Coronary artery (tissue), 2 donors: ENCODE measurements around the gene FBXL7.

Experiments used
- DNase-seq: peaks from one replicate; pipeline ENCODE4 v3.0.0-alpha.2; 2017; ENCODE audit warnings: low spot score
- H3K27ac ChIP-seq, 2 donors: fragments of 200-600 bp; sonication (generic); one replicate each; pipeline ENCODE4 v1.5.1; 2016 to 2019
- H3K4me3 ChIP-seq: fragments of 200-600 bp; sonication (generic); 2 replicates; pipeline ENCODE4 v1.5.1; 2016; ENCODE audit warnings: mild to moderate bottlenecking, moderate library complexity
- TF ChIP-seq, protein P1 (sequence below): fragments of 200-600 bp; sonication (generic); IDR thresholded peaks from one replicate; pipeline ENCODE4 v1.5.1; 2019; ENCODE audit warnings: antibody characterized with exemption

FBXL7 gene

DNA sequence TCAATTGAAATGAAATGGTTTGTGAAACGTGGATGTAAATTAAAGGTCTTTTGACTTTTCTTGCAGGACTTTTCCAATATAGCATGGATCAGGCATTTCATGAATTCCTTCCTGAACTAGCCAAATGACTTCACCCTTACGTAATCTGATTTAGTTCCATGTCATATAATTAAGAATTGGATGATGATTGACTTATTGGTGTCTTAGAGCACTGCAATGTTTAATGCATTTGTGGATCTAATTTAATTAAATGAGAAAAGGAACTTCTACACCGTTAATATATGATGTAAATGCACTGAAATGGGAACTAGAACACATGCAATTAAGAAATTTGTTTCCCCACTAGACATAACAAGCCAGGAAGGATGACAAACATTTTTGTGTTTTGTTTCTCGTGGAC lies 228.8 kb downstream of the FBXL7 start:
- H3K27ac ChIP-seq, result no peak overlapping the region
- TF ChIP-seq, protein P1, sequence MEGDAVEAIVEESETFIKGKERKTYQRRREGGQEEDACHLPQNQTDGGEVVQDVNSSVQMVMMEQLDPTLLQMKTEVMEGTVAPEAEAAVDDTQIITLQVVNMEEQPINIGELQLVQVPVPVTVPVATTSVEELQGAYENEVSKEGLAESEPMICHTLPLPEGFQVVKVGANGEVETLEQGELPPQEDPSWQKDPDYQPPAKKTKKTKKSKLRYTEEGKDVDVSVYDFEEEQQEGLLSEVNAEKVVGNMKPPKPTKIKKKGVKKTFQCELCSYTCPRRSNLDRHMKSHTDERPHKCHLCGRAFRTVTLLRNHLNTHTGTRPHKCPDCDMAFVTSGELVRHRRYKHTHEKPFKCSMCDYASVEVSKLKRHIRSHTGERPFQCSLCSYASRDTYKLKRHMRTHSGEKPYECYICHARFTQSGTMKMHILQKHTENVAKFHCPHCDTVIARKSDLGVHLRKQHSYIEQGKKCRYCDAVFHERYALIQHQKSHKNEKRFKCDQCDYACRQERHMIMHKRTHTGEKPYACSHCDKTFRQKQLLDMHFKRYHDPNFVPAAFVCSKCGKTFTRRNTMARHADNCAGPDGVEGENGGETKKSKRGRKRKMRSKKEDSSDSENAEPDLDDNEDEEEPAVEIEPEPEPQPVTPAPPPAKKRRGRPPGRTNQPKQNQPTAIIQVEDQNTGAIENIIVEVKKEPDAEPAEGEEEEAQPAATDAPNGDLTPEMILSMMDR, result no peak
- DNase-seq, result no peak
- H3K4me3 ChIP-seq, result no peak overlapping the region

DNA sequence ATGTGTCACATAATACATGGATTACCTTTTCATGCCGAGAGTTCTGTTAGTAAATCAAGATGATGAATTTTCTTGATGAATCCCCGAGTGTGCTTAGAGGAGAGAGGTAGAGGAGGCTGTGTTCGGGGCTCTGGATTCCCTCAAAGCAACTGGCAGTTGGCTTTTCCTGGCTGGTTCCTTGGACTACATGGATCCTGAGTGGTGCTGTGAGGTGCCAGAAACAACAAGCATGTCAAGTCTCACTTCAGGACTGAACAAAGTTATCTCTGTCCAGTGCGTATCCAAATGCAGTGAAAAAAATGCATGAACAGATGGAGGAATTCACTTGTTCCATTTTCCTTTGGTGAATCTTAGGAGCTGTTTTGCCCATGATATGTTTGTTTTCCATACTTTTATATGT lies 231.7 kb downstream of the FBXL7 start:
- no peak for DNase-seq
- TF ChIP-seq, protein P1, result no peak
- no peak overlapping the region for H3K4me3 ChIP-seq

DNA sequence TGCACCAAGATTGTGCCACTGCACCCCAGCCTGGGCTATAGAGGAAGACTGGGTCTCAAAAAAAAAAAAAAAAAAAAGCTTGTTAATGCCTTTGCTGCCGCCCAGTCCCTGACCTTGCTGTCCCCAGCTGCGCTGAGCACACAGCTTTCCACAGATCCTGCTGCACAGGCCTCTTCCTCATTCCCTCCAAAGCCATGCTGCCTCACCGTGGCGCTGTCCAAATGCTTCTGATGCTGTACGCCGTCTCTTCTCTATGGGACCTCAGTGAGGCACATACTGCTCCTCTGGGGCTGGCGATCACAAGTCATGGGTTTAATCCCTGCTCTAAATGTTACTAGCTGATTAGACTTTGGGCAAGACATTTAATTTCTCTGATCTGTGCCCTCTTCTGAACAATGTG lies 234.1 kb downstream of the FBXL7 start:
- no peak overlapping the region for H3K4me3 ChIP-seq
- TF ChIP-seq, protein P1, result no peak
- H3K27ac ChIP-seq, result no peak overlapping the region
- DNase-seq, result no peak

More for the DNA sequence above, 231.7 kb downstream of the FBXL7 start:
- H3K27ac ChIP-seq, result no peak overlapping the region

DNA sequence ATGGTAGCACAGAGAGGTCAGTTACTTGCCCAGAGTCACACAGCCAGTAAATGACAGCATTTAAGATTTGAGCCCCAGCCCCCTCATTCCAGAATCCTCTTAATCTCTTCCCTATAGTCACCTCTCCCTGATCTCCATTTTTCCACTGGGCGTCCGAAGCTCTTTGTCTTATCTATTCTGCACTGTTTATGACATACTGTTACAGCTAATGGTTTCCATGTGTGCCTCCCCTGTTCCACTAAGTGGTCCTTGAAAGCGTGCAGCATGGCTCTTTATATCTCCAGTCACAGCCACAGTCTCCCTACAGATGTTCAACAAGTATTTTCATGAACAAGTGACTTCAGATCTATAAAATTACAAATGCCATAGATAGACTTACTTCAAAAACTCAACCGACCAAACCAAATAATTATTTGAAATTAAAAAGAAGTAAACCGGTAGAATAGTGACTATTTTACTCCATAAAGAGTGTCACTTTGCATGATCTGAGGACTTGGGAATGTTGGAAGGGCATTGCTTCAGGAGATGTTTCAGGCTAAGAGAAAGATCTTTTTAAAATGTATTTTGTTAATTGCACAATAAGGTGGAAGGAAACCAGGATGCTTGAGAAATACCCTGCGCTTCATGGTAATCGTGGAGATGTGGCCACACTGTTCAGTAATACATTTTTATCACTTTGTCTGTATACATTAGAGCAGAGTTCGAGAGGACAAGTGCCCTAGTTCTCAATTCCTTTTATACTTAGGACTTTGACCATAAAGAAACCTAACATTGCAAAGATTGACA lies 237.2 kb downstream of the FBXL7 start:
- no peak overlapping the region for H3K27ac ChIP-seq
- TF ChIP-seq, protein P1, result no peak
- H3K4me3 ChIP-seq, result no peak overlapping the region
- DNase-seq, result no peak

DNA sequence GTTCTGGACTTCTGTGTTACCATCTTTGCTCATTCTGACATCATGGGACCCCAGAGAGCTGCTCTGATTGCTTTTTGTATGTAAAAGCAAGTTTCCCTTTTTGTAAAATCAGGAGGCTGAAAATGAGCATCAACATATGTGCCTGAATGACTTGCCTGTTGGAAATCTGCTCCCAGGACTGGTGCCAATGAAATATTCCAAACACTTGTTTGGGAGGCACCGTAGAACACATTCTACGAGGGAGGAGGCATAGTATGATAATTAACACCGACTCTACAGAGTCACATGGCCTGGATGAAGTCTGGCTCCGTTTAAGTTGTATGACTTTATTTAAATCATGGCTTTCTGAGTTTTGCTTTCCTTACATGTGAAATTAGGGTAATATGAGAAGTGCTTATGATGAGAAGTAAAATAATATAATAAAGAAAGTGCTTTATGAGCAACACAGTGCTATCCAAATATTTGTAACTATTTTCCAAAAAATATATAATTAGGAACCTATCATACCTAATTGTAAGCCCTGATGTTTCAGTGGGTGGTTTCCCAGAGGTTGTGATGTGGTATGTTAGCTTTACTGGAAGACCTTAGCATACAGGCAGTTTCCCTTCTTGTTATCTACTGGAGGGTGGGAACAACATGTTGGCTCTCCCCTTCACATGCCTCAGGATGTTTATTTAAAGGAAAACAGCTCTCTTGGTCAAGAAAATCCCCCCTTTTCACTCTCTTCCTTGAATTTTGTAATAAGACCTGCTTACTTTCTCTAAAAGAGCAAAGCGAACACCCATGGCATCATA lies 238.1 kb downstream of the FBXL7 start:
- Histone ChIP-seq H3K27ac (no peak overlapping the region), H3K4me3 (no peak overlapping the region)
- TF ChIP-seq, protein P1, result no peak
- DNase-seq, result no peak

DNA sequence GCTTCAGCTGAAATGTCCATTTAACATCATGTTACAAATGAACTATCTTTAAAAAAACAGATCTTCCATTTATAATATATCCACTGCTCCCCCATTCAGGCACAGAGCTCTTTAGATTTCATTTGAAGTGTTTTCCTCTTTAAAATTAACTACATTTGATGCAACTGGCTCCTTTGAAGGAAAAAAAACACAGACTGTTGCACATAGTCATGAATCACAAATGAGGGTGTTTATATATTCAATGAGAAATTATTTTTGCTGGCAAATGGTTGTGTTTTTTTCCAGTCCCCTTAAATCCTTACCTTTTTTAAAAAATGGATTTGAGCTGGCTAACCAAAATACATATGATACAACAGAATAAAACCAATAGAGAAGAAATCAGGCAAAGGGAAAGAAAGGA lies 240.4 kb downstream of the FBXL7 start:
- TF ChIP-seq, protein P1, result no peak
- no peak overlapping the region for H3K4me3 ChIP-seq
- no peak overlapping the region for H3K27ac ChIP-seq
- DNase-seq, result no peak
